Activated CD4-positive, alpha-beta T cell treated with anti-CD3 and anti-CD28 coated beads for 48 hours (primary cell): Measurements from ENCODE around the gene ALX4.

Source experiments
- DNase-seq: peaks from one replicate; pipeline ENCODE4 v3.0.0-alpha.2; 2020

Gene ALX4

GRCh38 chr11:44237156-44237555 lies 72.8 kb downstream of the ALX4 start:
- DNase-seq, result no peak

GRCh38 chr11:44236296-44236695 lies 73.6 kb downstream of the ALX4 start:
- DNase-seq, result no peak

GRCh38 chr11:44235765-44236201 lies 74.2 kb downstream of the ALX4 start:
- no peak for DNase-seq

- no peak for DNase-seq
These were observed 80.3 kb downstream of the ALX4 start for GRCh38 chr11:44229624-44230023.

GRCh38 chr11:44229098-44229497 lies 80.8 kb downstream of the ALX4 start:
- no peak for DNase-seq

GRCh38 chr11:44228379-44228778 lies 81.6 kb downstream of the ALX4 start:
- no peak for DNase-seq

- DNase-seq, result no peak
These were observed 83.0 kb downstream of the ALX4 start for GRCh38 chr11:44226945-44227344.

GRCh38 chr11:44226490-44226889 lies 83.4 kb downstream of the ALX4 start:
- no peak for DNase-seq

GRCh38 chr11:44224867-44225501 lies 85.0 kb downstream of the ALX4 start:
- DNase-seq, result no peak

- DNase-seq, result no peak
These were observed 86.7 kb downstream of the ALX4 start for GRCh38 chr11:44223238-44223637.

GRCh38 chr11:44221992-44222391 lies 87.9 kb downstream of the ALX4 start:
- DNase-seq, result no peak

GRCh38 chr11:44221456-44221855 lies 88.5 kb downstream of the ALX4 start:
- no peak for DNase-seq

GRCh38 chr11:44219830-44220796 lies 89.8 kb downstream of the ALX4 start:
- DNase-seq, result no peak

- DNase-seq, result no peak
These were observed 92.5 kb downstream of the ALX4 start for GRCh38 chr11:44217432-44217831.

GRCh38 chr11:44213148-44213547 lies 96.8 kb downstream of the ALX4 start:
- no peak for DNase-seq

- no peak for DNase-seq
These were observed 97.8 kb downstream of the ALX4 start for GRCh38 chr11:44212128-44212527.
